ENCODE data around the gene EDIL3.

Gene EDIL3

GRCh38 chr5:84373506-84373905 is 11.2 kb downstream of the EDIL3 start:
- Histone ChIP-seq H3K4me3 (ENCODE audit: low read length) (no peak overlapping the region), H3K36me3 (ENCODE audit: insufficient read depth, low read length) (no peaks in the 10 kb centered on the region), H3K4me1 (ENCODE audit: control insufficient read depth, insufficient read depth, low read length) (no peaks in the 10 kb centered on the region), H3K9ac (ENCODE audit: low read depth, low read length) (no peak overlapping the region), H3K4me2 (ENCODE audit: low read length) (no peak overlapping the region), H3K27me3 (ENCODE audit: control insufficient read depth, insufficient read depth, low read length) (no peaks in the 10 kb centered on the region), H3K9me3 (replicated peaks; ENCODE audit: low read length) (no peaks in the 10 kb centered on the region)

- no peaks in the 10 kb centered on the region for H3K9me3 ChIP-seq (replicated peaks; ENCODE audit: low read length)
- no peaks in the 10 kb centered on the region for H3K36me3 ChIP-seq (ENCODE audit: insufficient read depth, low read length)
- H3K9ac ChIP-seq (ENCODE audit: low read depth, low read length), result peak overlapping the region; percentile 24
- peak overlapping the region; percentile 3 for H3K4me3 ChIP-seq (ENCODE audit: low read length)
- no peaks in the 10 kb centered on the region for H3K4me1 ChIP-seq (ENCODE audit: control insufficient read depth, insufficient read depth, low read length)
- peak overlapping the region; percentile 61 for H3K4me2 ChIP-seq (ENCODE audit: low read length)
- no peaks in the 10 kb centered on the region for H3K27me3 ChIP-seq (ENCODE audit: control insufficient read depth, insufficient read depth, low read length)
These were observed 12.5 kb downstream of the EDIL3 start for GRCh38 chr5:84372066-84372695.

- Histone ChIP-seq H3K9ac (ENCODE audit: low read depth, low read length) (no peak overlapping the region), H3K4me1 (ENCODE audit: control insufficient read depth, insufficient read depth, low read length) (no peaks in the 10 kb centered on the region), H3K4me2 (ENCODE audit: low read length) (no peak overlapping the region), H3K27me3 (ENCODE audit: control insufficient read depth, insufficient read depth, low read length) (no peaks in the 10 kb centered on the region), H3K36me3 (ENCODE audit: insufficient read depth, low read length) (no peaks in the 10 kb centered on the region), H3K9me3 (replicated peaks; ENCODE audit: low read length) (no peaks in the 10 kb centered on the region), H3K4me3 (ENCODE audit: low read length) (no peak overlapping the region)
These were observed 14.5 kb downstream of the EDIL3 start for GRCh38 chr5:84370176-84370575.

DNA sequence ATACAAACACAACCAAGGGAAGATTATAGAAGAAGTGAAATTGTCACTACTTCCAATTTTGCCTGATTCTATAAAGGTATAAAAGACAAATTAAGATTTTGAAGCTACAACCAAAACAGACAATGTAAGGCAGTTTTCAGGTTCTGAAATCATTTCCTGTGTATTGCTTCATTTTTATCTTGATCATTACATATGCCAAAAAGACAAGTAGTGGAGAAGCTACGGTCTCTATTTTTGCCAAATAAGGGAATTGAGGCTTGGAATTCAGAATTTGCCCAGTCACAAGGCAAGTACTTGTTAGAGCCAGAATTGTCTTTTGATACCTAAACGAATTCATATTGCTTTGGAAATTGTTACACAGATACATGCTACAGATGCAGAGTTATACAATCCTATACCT is 20.6 kb downstream of the EDIL3 start:
- Histone ChIP-seq H3K9me3 (replicated peaks; ENCODE audit: low read length) (no peaks in the 10 kb centered on the region), H3K4me2 (ENCODE audit: low read length) (no peak overlapping the region), H3K9ac (ENCODE audit: low read depth, low read length) (no peak overlapping the region), H3K4me3 (ENCODE audit: low read length) (no peak overlapping the region), H3K4me1 (ENCODE audit: control insufficient read depth, insufficient read depth, low read length) (no peaks in the 10 kb centered on the region), H3K27me3 (ENCODE audit: control insufficient read depth, insufficient read depth, low read length) (no peaks in the 10 kb centered on the region), H3K36me3 (ENCODE audit: insufficient read depth, low read length) (no peaks in the 10 kb centered on the region)

- Histone ChIP-seq H3K4me3 (ENCODE audit: low read length) (no peak overlapping the region), H3K4me2 (ENCODE audit: low read length) (no peak overlapping the region), H3K9me3 (replicated peaks; ENCODE audit: low read length) (no peaks in the 10 kb centered on the region), H3K4me1 (ENCODE audit: control insufficient read depth, insufficient read depth, low read length) (no peaks in the 10 kb centered on the region), H3K9ac (ENCODE audit: low read depth, low read length) (no peak overlapping the region), H3K27me3 (ENCODE audit: control insufficient read depth, insufficient read depth, low read length) (peaks cover 3% of the 10 kb centered on the region), H3K36me3 (ENCODE audit: insufficient read depth, low read length) (no peaks in the 10 kb centered on the region)
These were observed 22.5 kb downstream of the EDIL3 start for GRCh38 chr5:84362061-84362720.

- H3K4me2 ChIP-seq (ENCODE audit: low read length), result no peak overlapping the region
- no peak overlapping the region for H3K4me3 ChIP-seq (ENCODE audit: low read length)
- no peaks in the 10 kb centered on the region for H3K9me3 ChIP-seq (replicated peaks; ENCODE audit: low read length)
- no peaks in the 10 kb centered on the region for H3K36me3 ChIP-seq (ENCODE audit: insufficient read depth, low read length)
- H3K9ac ChIP-seq (ENCODE audit: low read depth, low read length), result no peak overlapping the region
- H3K27me3 ChIP-seq (ENCODE audit: control insufficient read depth, insufficient read depth, low read length), result peaks cover 6% of the 10 kb centered on the region
- H3K4me1 ChIP-seq (ENCODE audit: control insufficient read depth, insufficient read depth, low read length), result no peaks in the 10 kb centered on the region
These were observed 23.1 kb downstream of the EDIL3 start for GRCh38 chr5:84361572-84361971.

DNA sequence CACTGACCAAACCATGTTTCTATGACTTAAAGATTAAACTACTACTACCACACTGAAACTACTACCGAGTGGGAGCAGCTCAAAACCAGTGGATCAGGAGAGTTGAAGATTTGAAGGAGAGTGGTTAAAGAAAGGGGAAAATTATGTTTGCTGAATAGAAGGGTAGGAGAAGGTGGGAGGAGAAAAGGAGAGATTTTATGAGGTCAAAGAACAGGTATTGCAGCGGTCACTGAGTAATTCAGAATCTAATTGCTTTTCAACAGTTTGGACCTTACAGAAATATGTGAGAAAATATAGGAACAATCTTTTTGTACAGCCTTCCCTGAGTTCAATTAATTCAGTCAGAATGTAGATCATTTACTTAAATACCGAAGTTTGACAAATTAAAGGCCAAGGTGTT is 24.6 kb downstream of the EDIL3 start:
- H3K4me2 ChIP-seq (ENCODE audit: low read length), result no peak overlapping the region
- H3K9me3 ChIP-seq (replicated peaks; ENCODE audit: low read length), result no peaks in the 10 kb centered on the region
- no peak overlapping the region for H3K4me3 ChIP-seq (ENCODE audit: low read length)
- H3K9ac ChIP-seq (ENCODE audit: low read depth, low read length), result no peak overlapping the region
- no peaks in the 10 kb centered on the region for H3K36me3 ChIP-seq (ENCODE audit: insufficient read depth, low read length)
- H3K4me1 ChIP-seq (ENCODE audit: control insufficient read depth, insufficient read depth, low read length), result no peaks in the 10 kb centered on the region
- peaks cover 13% of the 10 kb centered on the region for H3K27me3 ChIP-seq (ENCODE audit: control insufficient read depth, insufficient read depth, low read length)

DNA sequence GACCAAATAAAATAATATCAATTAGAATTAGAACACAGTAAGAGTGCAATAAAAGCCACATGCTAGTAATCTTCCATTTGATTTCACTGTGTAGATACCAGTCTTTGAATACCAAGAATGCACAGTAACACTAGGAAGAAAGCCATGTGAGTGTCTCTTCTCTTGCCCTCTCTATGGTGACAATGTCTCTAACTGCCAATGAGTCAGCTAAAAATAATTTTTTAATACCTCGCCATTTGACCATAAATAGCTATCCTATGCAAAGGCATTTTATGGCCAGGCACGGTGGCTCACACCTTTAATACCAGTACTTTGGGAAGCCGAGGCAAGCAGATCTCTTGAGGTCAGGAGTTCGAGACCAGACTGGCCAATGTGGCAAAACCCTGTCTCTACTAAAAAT is 30.6 kb downstream of the EDIL3 start:
- H3K27me3 ChIP-seq (ENCODE audit: control insufficient read depth, insufficient read depth, low read length), result peaks cover 13% of the 10 kb centered on the region
- H3K36me3 ChIP-seq (ENCODE audit: insufficient read depth, low read length), result no peaks in the 10 kb centered on the region
- H3K4me3 ChIP-seq (ENCODE audit: low read length), result no peak overlapping the region
- no peak overlapping the region for H3K4me2 ChIP-seq (ENCODE audit: low read length)
- H3K9me3 ChIP-seq (replicated peaks; ENCODE audit: low read length), result no peaks in the 10 kb centered on the region
- no peaks in the 10 kb centered on the region for H3K4me1 ChIP-seq (ENCODE audit: control insufficient read depth, insufficient read depth, low read length)
- H3K9ac ChIP-seq (ENCODE audit: low read depth, low read length), result no peak overlapping the region

DNA sequence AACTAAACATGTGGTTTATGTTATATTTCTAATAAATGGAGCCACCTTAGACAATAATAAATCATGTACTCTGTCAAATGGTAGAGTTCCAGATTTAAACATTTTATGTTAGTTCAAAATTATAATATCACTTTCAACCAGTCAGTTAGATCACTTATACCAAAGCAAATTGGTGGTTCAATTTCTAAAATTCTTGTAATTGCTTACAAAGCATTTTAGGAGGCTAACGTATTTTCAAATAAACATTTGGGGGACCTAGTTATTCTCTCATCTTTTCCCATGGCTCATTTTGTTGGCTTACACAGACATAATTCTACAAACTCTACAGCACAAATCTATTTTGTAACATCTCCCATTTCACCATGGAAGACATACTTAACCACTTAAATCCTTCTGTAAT is 39.9 kb downstream of the EDIL3 start:
- H3K4me2 ChIP-seq (ENCODE audit: low read length), result no peak overlapping the region
- no peaks in the 10 kb centered on the region for H3K36me3 ChIP-seq (ENCODE audit: insufficient read depth, low read length)
- no peaks in the 10 kb centered on the region for H3K9me3 ChIP-seq (replicated peaks; ENCODE audit: low read length)

DNA sequence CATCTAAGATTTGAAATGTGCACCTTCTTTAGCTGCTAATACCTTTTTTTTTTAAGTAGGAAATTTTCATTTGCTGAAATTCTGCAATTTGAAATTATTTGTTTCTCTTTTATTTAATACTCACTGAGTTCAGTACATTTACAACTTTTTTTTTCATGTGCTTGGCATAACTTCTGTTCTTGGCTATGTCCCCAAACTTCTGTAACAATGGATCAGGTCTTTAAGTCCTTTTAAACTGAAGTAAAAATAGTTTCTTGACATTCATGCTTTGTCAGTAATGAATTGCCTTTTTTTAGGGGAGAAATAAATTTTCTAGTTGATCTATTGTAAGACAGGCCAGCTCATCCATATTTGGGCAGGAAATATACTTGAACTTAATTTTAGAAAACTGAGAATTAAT is 41.5 kb downstream of the EDIL3 start:
- Histone ChIP-seq H3K9ac (ENCODE audit: low read depth, low read length) (no peak overlapping the region), H3K36me3 (ENCODE audit: insufficient read depth, low read length) (no peaks in the 10 kb centered on the region)

More for the DNA sequence above, 39.9 kb downstream of the EDIL3 start:
- Histone ChIP-seq H3K4me3 (ENCODE audit: low read length) (no peak overlapping the region), H3K27me3 (ENCODE audit: control insufficient read depth, insufficient read depth, low read length) (peaks cover 16% of the 10 kb centered on the region), H3K4me1 (ENCODE audit: control insufficient read depth, insufficient read depth, low read length) (no peaks in the 10 kb centered on the region), H3K9ac (ENCODE audit: low read depth, low read length) (no peak overlapping the region)

DNA sequence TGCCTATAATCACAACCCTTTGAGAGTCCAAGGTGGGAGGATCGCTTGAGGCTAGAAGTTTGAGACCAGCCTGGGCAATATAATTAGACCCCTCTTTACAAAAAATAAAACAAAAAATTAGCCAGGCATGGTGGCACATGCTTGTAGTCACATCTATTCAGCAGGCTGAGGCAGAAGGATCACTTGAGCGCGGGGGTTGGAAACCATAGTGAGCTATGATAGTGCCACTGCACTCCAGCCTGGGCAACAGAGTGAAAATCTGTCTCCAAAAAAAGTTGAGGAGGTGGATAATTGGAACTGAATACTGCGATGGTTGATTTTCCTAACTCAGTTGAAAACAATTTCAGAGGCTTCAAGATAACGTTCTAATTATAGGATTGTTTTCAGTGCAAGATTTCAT is 52.6 kb downstream of the EDIL3 start:
- Histone ChIP-seq H3K27me3 (ENCODE audit: control insufficient read depth, insufficient read depth, low read length) (peaks cover 10% of the 10 kb centered on the region), H3K4me2 (ENCODE audit: low read length) (no peak overlapping the region), H3K9ac (ENCODE audit: low read depth, low read length) (no peak overlapping the region), H3K4me1 (ENCODE audit: control insufficient read depth, insufficient read depth, low read length) (no peaks in the 10 kb centered on the region), H3K4me3 (ENCODE audit: low read length) (no peak overlapping the region), H3K36me3 (ENCODE audit: insufficient read depth, low read length) (no peaks in the 10 kb centered on the region), H3K9me3 (replicated peaks; ENCODE audit: low read length) (no peaks in the 10 kb centered on the region)

More for the DNA sequence above, 41.5 kb downstream of the EDIL3 start:
- no peak overlapping the region for H3K4me3 ChIP-seq (ENCODE audit: low read length)
- H3K4me1 ChIP-seq (ENCODE audit: control insufficient read depth, insufficient read depth, low read length), result no peaks in the 10 kb centered on the region
- H3K27me3 ChIP-seq (ENCODE audit: control insufficient read depth, insufficient read depth, low read length), result peaks cover 16% of the 10 kb centered on the region
- H3K4me2 ChIP-seq (ENCODE audit: low read length), result no peak overlapping the region
- no peaks in the 10 kb centered on the region for H3K9me3 ChIP-seq (replicated peaks; ENCODE audit: low read length)

- Histone ChIP-seq H3K4me1 (ENCODE audit: control insufficient read depth, insufficient read depth, low read length) (no peaks in the 10 kb centered on the region), H3K36me3 (ENCODE audit: insufficient read depth, low read length) (no peaks in the 10 kb centered on the region), H3K4me3 (ENCODE audit: low read length) (no peak overlapping the region), H3K4me2 (ENCODE audit: low read length) (no peak overlapping the region), H3K9ac (ENCODE audit: low read depth, low read length) (no peak overlapping the region), H3K9me3 (replicated peaks; ENCODE audit: low read length) (no peaks in the 10 kb centered on the region), H3K27me3 (ENCODE audit: control insufficient read depth, insufficient read depth, low read length) (peaks cover 5% of the 10 kb centered on the region)
These were observed 57.1 kb downstream of the EDIL3 start for GRCh38 chr5:84327591-84327990.

All from skeletal muscle satellite cell (primary cell).